K562 (cell line): ENCODE measurements around the gene CD99L2. TPM values are rescaled to one million over a fixed set of nuclear protein-coding genes. Genes with fewer than 3 reads are reported as not detected.

ENCODE experiments used
- ATAC-seq: fragments of 200-7000 bp; cut with Tn5 transposase; 3 replicates; pipeline ENCODE4 v1.9.1; 2020; ENCODE audit warnings: moderate library complexity
- BruUV-seq: library from RNA; stranded (reverse); fragments of 400-500 nt; replicated peaks from 2 replicates; lab custom pipeline; 2021; lab: Mats Ljungman, UMichigan
- CTCF ChIA-PET: fragments of 300-600 bp; formaldehyde crosslinking; extraction: SDS; loops from one replicate; lab custom pipeline; 2021; ENCODE audit warnings: low intra/inter-chr PET ratio; lab: Yijun Ruan, JAX
- POLR2A ChIA-PET: fragments of 300-600, 350-650 bp; sonication (Branson Sonifier 250); formaldehyde crosslinking; extraction: SDS; loops from one replicate; lab custom pipeline; 2021; ENCODE audit warnings: antibody characterized with exemption, inconsistent platforms; lab: Yijun Ruan, JAX
- DNase-seq, 4 experiments: peaks; one replicate each; pipeline versions ENCODE4 v3.0.0 to v3.0.0-alpha.2; 2011 to 2018; ENCODE audit warnings: low spot score in 3 of 4, mixed read lengths in 3 of 4; ENCODE audit errors: extremely low read depth in 1 of 4
- FAIRE-seq: peaks from 2 replicates; lab custom pipeline; 2011; peaks lifted over from hg19 to GRCh38; lab: Jason Lieb, UNC
- H2AFZ ChIP-seq: 2 replicates; pipeline ENCODE4 v1.6.0; 2011; ENCODE audit warnings: low read depth, low read length, control low read depth, inconsistent platforms
- H3K27ac ChIP-seq: fragments of 200-600 bp; 3 replicates; pipeline ENCODE4 v1.8.0; 2011; ENCODE audit warnings: low read depth, mild to moderate bottlenecking, control low read depth, inconsistent platforms, low read length, moderate library complexity, mixed read lengths; ENCODE audit errors: extremely low read depth
- H3K27me3 ChIP-seq, 2 experiments: fragments of 300-600 bp in 1 of 2; 2 replicates in 1 of 2; 3 replicates in 1 of 2; pipeline versions ENCODE4 v1.6.0 to v1.8.0; 2011; ENCODE audit warnings: inconsistent platforms in 2 of 2, low read length in 2 of 2, mild to moderate bottlenecking in 1 of 2, mixed read lengths in 1 of 2, moderate library complexity in 1 of 2; ENCODE audit not compliant: control insufficient read depth in 2 of 2, insufficient read depth in 2 of 2
- H3K36me3 ChIP-seq: fragments of 300-600 bp; 3 replicates; pipeline ENCODE4 v1.8.0; 2011; ENCODE audit warnings: mild to moderate bottlenecking, low read length, inconsistent platforms; ENCODE audit not compliant: control insufficient read depth, insufficient read depth
- H3K4me1 ChIP-seq, 2 experiments: fragments of 200-600 bp in 1 of 2; replicated peaks in 1 of 2; 2 replicates in 1 of 2; 3 replicates in 1 of 2; pipeline versions ENCODE4 v1.5.1 to v1.8.0; 2011; ENCODE audit warnings: inconsistent platforms in 2 of 2, low read length in 2 of 2, mild to moderate bottlenecking in 1 of 2, mixed read lengths in 1 of 2, moderate library complexity in 1 of 2; ENCODE audit not compliant: control insufficient read depth in 2 of 2, insufficient read depth in 2 of 2
- H3K4me2 ChIP-seq: 2 replicates; pipeline ENCODE4 v1.6.1; 2011; ENCODE audit warnings: low read length, control low read depth, inconsistent platforms, mixed read lengths; ENCODE audit not compliant: insufficient read depth
- H3K4me3 ChIP-seq: fragments of 200-600 bp; sonication (generic), shearing (Covaris generic); 2 replicates; pipeline ENCODE4 v1.5.1; 2016; ENCODE audit warnings: control low read depth, inconsistent platforms
- H3K79me2 ChIP-seq: fragments of 200-600 bp; 3 replicates; pipeline ENCODE4 v1.8.0; 2011; ENCODE audit warnings: low read length, inconsistent platforms; ENCODE audit not compliant: control insufficient read depth, insufficient read depth
- H3K9ac ChIP-seq, 2 experiments: 2 replicates each; pipeline versions ENCODE4 v1.6.0 to v1.6.1; 2011; ENCODE audit warnings: low read depth in 2 of 2, low read length in 2 of 2, control low read depth in 1 of 2, inconsistent platforms in 1 of 2, mild to moderate bottlenecking in 1 of 2, mixed read lengths in 1 of 2; ENCODE audit not compliant: insufficient read depth in 1 of 2
- H3K9me1 ChIP-seq: one replicate; pipeline ENCODE4 v1.6.0; 2011; ENCODE audit warnings: inconsistent platforms, mild to moderate bottlenecking, low read length, moderate library complexity; ENCODE audit not compliant: control insufficient read depth, insufficient read depth
- H3K9me3 ChIP-seq: replicated peaks from 2 replicates; pipeline ENCODE4 v1.5.1; 2011; ENCODE audit warnings: low read depth, low read length, inconsistent platforms; ENCODE audit not compliant: control insufficient read depth, insufficient read depth
- H4K20me1 ChIP-seq: replicated peaks from 2 replicates; pipeline ENCODE4 v1.6.1; 2011; ENCODE audit warnings: low read length, inconsistent platforms, mixed read lengths; ENCODE audit not compliant: control insufficient read depth, insufficient read depth
- BHLHE40 ChIP-seq: IDR thresholded peaks from 2 replicates; pipeline ENCODE4 v1.6.1; 2011; ENCODE audit warnings: low read length, improper control_type of control experiment
- JUNB ChIP-seq: fragments of 450-650 bp; formaldehyde crosslinking; conservative IDR thresholded peaks from 2 replicates; pipeline ENCODE4 v1.4.0; 2020; ENCODE audit warnings: mild to moderate bottlenecking
- NCOR1 ChIP-seq: fragments of 450-650 bp; IDR thresholded peaks from 2 replicates; pipeline ENCODE4 v1.6.1; 2016; ENCODE audit warnings: mild to moderate bottlenecking, moderate library complexity
- NFYB ChIP-seq: IDR thresholded peaks from 2 replicates; pipeline ENCODE4 v1.6.1; 2011; ENCODE audit warnings: mild to moderate bottlenecking, moderate library complexity; ENCODE audit not compliant: insufficient read length; ENCODE audit errors: extremely low read depth
- NR2C2 ChIP-seq, 2 experiments: fragments of 200-800 bp in 1 of 2; sonication (Bioruptor generic) in 1 of 2; sonication (generic) in 1 of 2; formaldehyde crosslinking in 1 of 2; IDR thresholded peaks; 2 replicates each; pipeline versions ENCODE4 v1.6.1 to v1.8.0; 2016 to 2022; ENCODE audit warnings: mild to moderate bottlenecking in 1 of 2, missing compliant biosample characterization in 1 of 2, missing genetic modification characterization in 1 of 2, missing genetic modification reagents in 1 of 2
- PRMT5 ChIP-seq: sonication (generic); formaldehyde crosslinking; IDR thresholded peaks from 2 replicates; pipeline ENCODE4 v1.5.0; 2020; ENCODE audit warnings: missing genetic modification reagents
- RBM15 ChIP-seq: fragments of 200-400 bp; formaldehyde crosslinking; IDR thresholded peaks from 2 replicates; pipeline ENCODE4 v1.6.1; 2018; ENCODE audit warnings: mild to moderate bottlenecking, low read length, moderate library complexity; ENCODE audit not compliant: insufficient read depth
- RUNX1 ChIP-seq: sonication (generic); IDR thresholded peaks from 2 replicates; pipeline ENCODE4 v1.6.1; 2016; ENCODE audit warnings: antibody characterized with exemption, low read depth
- SRSF7 ChIP-seq: fragments of 200-400 bp; formaldehyde crosslinking; optimal IDR thresholded peaks from 2 replicates; pipeline ENCODE3; 2017; ENCODE audit warnings: mild to moderate bottlenecking, low read depth, low read length
- TCF3 ChIP-seq: sonication (generic); formaldehyde crosslinking; IDR thresholded peaks from 2 replicates; pipeline ENCODE4 v1.4.0; 2020; ENCODE audit warnings: mild to moderate bottlenecking, missing genetic modification reagents
- ZFP30 ChIP-seq: fragments of 250-450 bp; sonication (Bioruptor Pico); IDR thresholded peaks from 2 replicates; pipeline ENCODE4 v1.8.0; 2022; ENCODE audit warnings: moderate library complexity, mild to moderate bottlenecking, inconsistent platforms, borderline replicate concordance
- ZFX ChIP-seq: sonication (generic); formaldehyde crosslinking; IDR thresholded peaks from 2 replicates; pipeline ENCODE4 v1.8.0; 2022; ENCODE audit warnings: mild to moderate bottlenecking, missing genetic modification reagents, moderate library complexity
- ZNF696 ChIP-seq: fragments of 250-450 bp; sonication (Bioruptor Pico); conservative IDR thresholded peaks from 2 replicates; pipeline ENCODE4 v1.4.0; 2020; ENCODE audit warnings: mild to moderate bottlenecking, moderate library complexity
- WGBS: fragments of 100-300 bp; shearing (Covaris generic); methylation state at CpG from one replicate; pipeline ENCODE4 v1.1.6; 2016; ENCODE audit warnings: low coverage, mixed read lengths; ENCODE audit not compliant: insufficient coverage; ENCODE audit errors: missing lambda C conversion rate; 5-methylcytosine and 5-hydroxymethylcytosine counted together
- in situ Hi-C: fragments of 300-500 bp; cut with MboI; formaldehyde crosslinking; loops from 4 replicates; pipeline ENCODE4 v1.15.0; 2018; ENCODE audit warnings: inconsistent platforms, mixed read lengths
- intact Hi-C: fragments of 100-400 bp; cut with micrococcal nuclease; formaldehyde crosslinking; loops from 2 replicates; pipeline ENCODE4 v1.14.2; 2022
- polyA plus RNA-seq, 8 experiments: library from polyadenylated mRNA; depleted of rRNA in 4 of 8; stranded (reverse) in 5 of 8; unstranded in 3 of 8; fragments of >200 nt; fragmentation: Nextera tagmentation in 2 of 8; fragmentation: Illumina TruSeq in 1 of 8; extraction: Ambion mirVana in 2 of 8; extraction: Trizol in 1 of 8; gene quantifications; 2 replicates each; pipeline versions ENCODE4 v1.2.1 to v1.2.3, GENCODE V29; 2011 to 2014; ENCODE audit warnings: inconsistent platforms in 1 of 8, missing spikeins in 1 of 8
- total RNA-seq, 7 experiments: library from RNA; depleted of rRNA in 6 of 7; stranded (reverse); fragments of >200 nt in 6 of 7; fragmentation: Illumina TruSeq in 2 of 7; extraction: Trizol in 2 of 7; gene quantifications; 2 replicates each; pipeline versions ENCODE4 v1.2.1 to v1.2.3, GENCODE V29; 2011 to 2021; ENCODE audit warnings: low replicate concordance in 1 of 7
- TF ChIP-seq, protein P1 (sequence below), 2 experiments: fragments of 450-650 bp; formaldehyde crosslinking in 1 of 2; IDR thresholded peaks; 2 replicates each; pipeline versions ENCODE4 v1.4.0 to v1.6.1; 2014 to 2020; ENCODE audit warnings: mild to moderate bottlenecking in 2 of 2, borderline replicate concordance in 1 of 2, low read depth in 1 of 2

Gene CD99L2
- total and polyA plus RNA-seq, 9 of the 15 experiments (the other 6 are each of a cell fraction or from before 2014, with no cell fraction given), result 0.76 to 19.0 (median 11.9) TPM

DNA sequence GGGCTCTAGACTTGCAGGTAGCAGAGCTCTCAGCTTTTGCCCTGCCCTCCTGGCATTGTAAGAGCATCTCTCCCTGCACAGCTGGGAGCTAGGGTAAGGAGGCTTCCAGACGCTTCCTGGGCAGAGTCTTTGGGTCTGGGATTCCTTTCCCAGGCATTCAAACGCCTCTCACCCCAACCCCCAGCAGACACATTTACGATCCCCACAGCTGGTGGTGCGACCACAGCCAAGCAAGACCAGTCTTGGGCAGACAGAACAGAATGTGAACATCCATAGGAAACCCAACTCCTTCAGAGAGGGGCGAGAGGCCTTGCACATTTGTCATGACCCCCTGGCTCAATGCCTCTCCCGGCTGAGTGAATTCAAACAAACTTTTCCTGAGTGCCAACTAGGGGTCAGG is 38.1 kb upstream of the CD99L2 start:
- Histone ChIP-seq H3K4me3 (no peak overlapping the region), H3K79me2 (no peaks in the 10 kb centered on the region), H4K20me1 (no peaks in the 10 kb centered on the region), H2AFZ (no peak overlapping the region), H3K4me1 (peaks cover 9 to 17% of the 10 kb centered on the region in 2 experiments; a peak in 3 of 5 replicates), H3K9me1 (no peaks in the 10 kb centered on the region), H3K9ac (no peak overlapping the region), H3K27me3 (no peaks in the 10 kb centered on the region), H3K9me3 (no peaks in the 10 kb centered on the region), H3K36me3 (no peaks in the 10 kb centered on the region), H3K27ac (no peak overlapping the region), H3K4me2 (no peak overlapping the region)
- CTCF ChIA-PET, result no interaction called here
- intact Hi-C loops (no loop called here), in situ Hi-C loops (no loop called here)
- no peak for ATAC-seq
- POLR2A ChIA-PET, result interaction anchor here (1.2 kb wide), 1 partner anchor 14 kb away, joined by 3 read pairs; no protein-coding TSS in a partner anchor
- no peak for DNase-seq
- 13% methylated on average over 5 of the region's 6 CpGs for WGBS
- no TSS peak for BruUV-seq
- no peak for FAIRE-seq
- TF ChIP-seq NCOR1 (no peak), BHLHE40 (no peak), NFYB (no peak), NR2C2 (CRISPR knock-in tag; IDR thresholded peaks at IDR 0.05) (no peak), NR2C2 (tag; IDR thresholded peaks at IDR 0.05) (no peak), ZFX (CRISPR knock-in tag) (no peak), ZNF696 (CRISPR knock-in tag) (no peak), PRMT5 (CRISPR knock-in tag) (no peak), RBM15 (no peak), SRSF7 (no peak), TCF3 (CRISPR knock-in tag) (no peak), JUNB (CRISPR knock-in tag) (no peak), ZFP30 (CRISPR knock-in tag) (no peak), RUNX1 (no peak)
- TF ChIP-seq, protein P1, sequence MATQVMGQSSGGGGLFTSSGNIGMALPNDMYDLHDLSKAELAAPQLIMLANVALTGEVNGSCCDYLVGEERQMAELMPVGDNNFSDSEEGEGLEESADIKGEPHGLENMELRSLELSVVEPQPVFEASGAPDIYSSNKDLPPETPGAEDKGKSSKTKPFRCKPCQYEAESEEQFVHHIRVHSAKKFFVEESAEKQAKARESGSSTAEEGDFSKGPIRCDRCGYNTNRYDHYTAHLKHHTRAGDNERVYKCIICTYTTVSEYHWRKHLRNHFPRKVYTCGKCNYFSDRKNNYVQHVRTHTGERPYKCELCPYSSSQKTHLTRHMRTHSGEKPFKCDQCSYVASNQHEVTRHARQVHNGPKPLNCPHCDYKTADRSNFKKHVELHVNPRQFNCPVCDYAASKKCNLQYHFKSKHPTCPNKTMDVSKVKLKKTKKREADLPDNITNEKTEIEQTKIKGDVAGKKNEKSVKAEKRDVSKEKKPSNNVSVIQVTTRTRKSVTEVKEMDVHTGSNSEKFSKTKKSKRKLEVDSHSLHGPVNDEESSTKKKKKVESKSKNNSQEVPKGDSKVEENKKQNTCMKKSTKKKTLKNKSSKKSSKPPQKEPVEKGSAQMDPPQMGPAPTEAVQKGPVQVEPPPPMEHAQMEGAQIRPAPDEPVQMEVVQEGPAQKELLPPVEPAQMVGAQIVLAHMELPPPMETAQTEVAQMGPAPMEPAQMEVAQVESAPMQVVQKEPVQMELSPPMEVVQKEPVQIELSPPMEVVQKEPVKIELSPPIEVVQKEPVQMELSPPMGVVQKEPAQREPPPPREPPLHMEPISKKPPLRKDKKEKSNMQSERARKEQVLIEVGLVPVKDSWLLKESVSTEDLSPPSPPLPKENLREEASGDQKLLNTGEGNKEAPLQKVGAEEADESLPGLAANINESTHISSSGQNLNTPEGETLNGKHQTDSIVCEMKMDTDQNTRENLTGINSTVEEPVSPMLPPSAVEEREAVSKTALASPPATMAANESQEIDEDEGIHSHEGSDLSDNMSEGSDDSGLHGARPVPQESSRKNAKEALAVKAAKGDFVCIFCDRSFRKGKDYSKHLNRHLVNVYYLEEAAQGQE (IDR thresholded peaks at IDR 0.05; ENCODE audit: borderline replicate concordance), result no peak
- TF ChIP-seq, protein P1 (CRISPR knock-in tag; IDR thresholded peaks at IDR 0.05; ENCODE audit: low read depth), result no peak
